GM19238 (cell line): ENCODE results near the gene NRG2.

Experiments used
- DNase-seq: peaks from one replicate; pipeline ENCODE4 v3.0.0; 2011; ENCODE audit warnings: low spot score; ENCODE audit not compliant: insufficient read length

Gene NRG2

GRCh38 chr5:139862313-139862712 is 180.8 kb downstream of the NRG2 start:
- DNase-seq, result no peak

- no peak for DNase-seq
Measured at GRCh38 chr5:139861889-139862207, 181.3 kb downstream of the NRG2 start.

- DNase-seq, result no peak
Measured at GRCh38 chr5:139861021-139861888, 181.8 kb downstream of the NRG2 start.

- no peak for DNase-seq
Measured at GRCh38 chr5:139859013-139859412, 184.1 kb downstream of the NRG2 start.

- DNase-seq, result no peak
Measured at GRCh38 chr5:139856714-139857113, 186.4 kb downstream of the NRG2 start.

- no peak for DNase-seq
Measured at GRCh38 chr5:139855946-139856540, 187.1 kb downstream of the NRG2 start.

GRCh38 chr5:139855451-139855850 is 187.6 kb downstream of the NRG2 start:
- no peak for DNase-seq

- DNase-seq, result no peak
Measured at GRCh38 chr5:139854953-139855352, 188.1 kb downstream of the NRG2 start.

GRCh38 chr5:139854029-139854605 is 189.0 kb downstream of the NRG2 start:
- DNase-seq, result no peak

- no peak for DNase-seq
Measured at GRCh38 chr5:139852696-139853095, 190.4 kb downstream of the NRG2 start.

GRCh38 chr5:139851558-139851957 is 191.5 kb downstream of the NRG2 start:
- no peak for DNase-seq

- no peak for DNase-seq
Measured at GRCh38 chr5:139850423-139851016, 192.6 kb downstream of the NRG2 start.

- DNase-seq, result no peak
Measured at GRCh38 chr5:139849942-139850341, 193.2 kb downstream of the NRG2 start.

- DNase-seq, result no peak
Measured at GRCh38 chr5:139849501-139849900, 193.6 kb downstream of the NRG2 start.

- DNase-seq, result no peak
Measured at GRCh38 chr5:139848508-139849100, 194.5 kb downstream of the NRG2 start.

GRCh38 chr5:139847790-139848507 is 195.2 kb downstream of the NRG2 start:
- peak; percentile 79 for DNase-seq

- DNase-seq, result peak; percentile 19
Measured at GRCh38 chr5:139847091-139847490, 196.0 kb downstream of the NRG2 start.

- DNase-seq, result no peak
Measured at GRCh38 chr5:139845846-139846681, 197.0 kb downstream of the NRG2 start.

- DNase-seq, result peak; percentile 77
Measured at GRCh38 chr5:139844472-139845145, 198.5 kb downstream of the NRG2 start.

GRCh38 chr5:139843991-139844390 is 199.1 kb downstream of the NRG2 start:
- peak; percentile 44 for DNase-seq
